AG09309 (cell line): Measurements from ENCODE around the gene TSHZ2.
"Not testable (repeated sequence)": the region's sequence is repeated elsewhere in the genome, so short reads cannot be mapped to it uniquely, and the experiment has no call there.

Experiments
- DNase-seq: peaks from one replicate; pipeline ENCODE4 v3.0.0-alpha.2; 2010; ENCODE audit warnings: low read depth
- H3K4me3 ChIP-seq: 2 replicates; pipeline ENCODE4 v1.5.1; 2011; ENCODE audit warnings: mild to moderate bottlenecking, low read depth, low read length, moderate library complexity; ENCODE audit not compliant: control insufficient read depth
- CTCF ChIP-seq: IDR thresholded peaks from 2 replicates; pipeline ENCODE4 v1.5.1; 2011; ENCODE audit warnings: mild to moderate bottlenecking, low read depth, low read length, inconsistent platforms; ENCODE audit not compliant: insufficient read depth, control insufficient read depth; ENCODE audit errors: missing control alignments

TSHZ2 gene

DNA sequence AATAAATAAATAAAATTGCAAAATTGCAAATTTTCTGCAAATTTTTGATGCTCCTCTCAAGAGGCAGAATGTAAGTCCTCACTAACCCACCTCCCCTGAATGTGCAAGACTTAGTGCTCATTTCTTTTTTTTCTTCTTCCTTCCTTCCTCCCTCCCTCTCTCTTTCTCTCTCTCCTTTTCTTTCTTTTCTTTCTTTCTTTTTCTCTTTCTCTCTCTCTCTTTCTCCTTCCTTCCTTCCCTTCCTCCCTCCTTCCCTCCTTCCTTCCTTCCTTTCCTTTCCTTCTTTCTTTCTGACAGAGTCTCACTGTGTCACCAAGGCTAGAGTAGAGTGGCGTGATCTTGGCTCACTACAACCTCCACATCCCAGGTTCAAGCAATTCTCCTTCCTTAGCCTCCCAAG lies 561.3 kb downstream of the TSHZ2 start:
- DNase-seq = no peak
- no peak for TF ChIP-seq CTCF
- H3K4me3 ChIP-seq = no peak overlapping the region

GRCh38 chr20:53534037-53534436 lies 561.9 kb downstream of the TSHZ2 start:
- TF ChIP-seq CTCF = no peak
- DNase-seq = no peak
- no peak overlapping the region for H3K4me3 ChIP-seq

DNA sequence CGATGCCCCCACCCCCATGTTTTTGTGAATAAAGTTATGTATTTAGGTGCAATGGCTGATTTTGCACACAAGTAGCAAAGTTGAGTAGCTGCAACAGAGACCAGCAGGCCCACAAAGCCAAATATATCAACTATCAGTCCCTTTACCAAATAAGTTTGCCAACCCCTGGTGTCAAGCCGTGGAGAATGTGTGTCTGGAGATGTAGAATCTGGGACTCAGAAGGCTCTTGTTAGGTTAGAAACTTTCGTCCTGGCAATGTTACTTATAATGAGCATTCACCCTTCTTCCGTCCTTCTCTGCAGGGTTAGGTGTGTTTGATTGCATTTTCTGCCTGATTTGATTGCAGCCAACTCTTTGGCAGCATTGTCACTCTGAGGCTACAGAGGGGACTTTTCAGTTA lies 563.7 kb downstream of the TSHZ2 start:
- no peak overlapping the region for H3K4me3 ChIP-seq
- no peak for DNase-seq
- no peak for TF ChIP-seq CTCF

- DNase-seq, H3K4me3 ChIP-seq: not testable (repeated sequence)
Measured at GRCh38 chr20:53536382-53536781, 564.2 kb downstream of the TSHZ2 start.

DNA sequence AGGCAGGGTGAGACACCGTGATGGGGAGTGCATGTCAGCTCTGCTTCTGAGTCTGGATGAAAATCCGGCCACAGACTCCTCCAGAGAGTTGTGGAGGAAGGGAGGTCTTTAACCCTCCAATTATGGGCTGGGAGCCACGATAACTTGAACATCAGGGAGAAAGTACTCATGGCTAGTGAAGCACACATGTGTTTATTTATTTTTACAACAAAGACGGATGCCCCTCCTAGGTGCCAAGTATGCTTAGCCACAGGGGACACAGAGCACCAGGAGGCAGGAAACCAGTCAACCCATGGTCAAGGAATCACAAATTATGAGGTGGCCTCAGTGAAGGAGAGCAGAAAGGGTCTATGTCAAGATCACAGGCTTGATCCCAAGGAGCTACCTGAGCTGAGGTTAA lies 567.4 kb downstream of the TSHZ2 start:
- no peak overlapping the region for H3K4me3 ChIP-seq
- no peak for TF ChIP-seq CTCF
- no peak for DNase-seq
